Liver (tissue), 9 donors: Measurements from ENCODE around the gene GJE1. TPM values are rescaled to one million over a fixed set of nuclear protein-coding genes. Genes with fewer than 3 reads are reported as not detected.
"Not testable (repeated sequence)": the region's sequence is repeated elsewhere in the genome, so short reads cannot be mapped to it uniquely, and the experiment has no call there.

Source experiments
- DNase-seq: peaks from one replicate; pipeline ENCODE4 v3.0.0-alpha.2; 2017; ENCODE audit warnings: low spot score
- H3K27ac ChIP-seq, 2 donors: one replicate each; pipeline ENCODE4 v1.7.0; 2013; ENCODE audit warnings: inconsistent platforms in 2 of 2, low read length in 2 of 2, control low read depth in 1 of 2, low read depth in 1 of 2, mild to moderate bottlenecking in 1 of 2
- H3K27me3 ChIP-seq, 4 donors: one replicate each; pipeline versions ENCODE4 v1.6.1 to v1.7.0; 2013; ENCODE audit warnings: low read length in 3 of 4, inconsistent platforms in 1 of 4, mild to moderate bottlenecking in 1 of 4, moderate library complexity in 1 of 4; ENCODE audit not compliant: control insufficient read depth in 4 of 4, insufficient read depth in 4 of 4
- H3K36me3 ChIP-seq, 4 donors: one replicate each; pipeline versions ENCODE4 v1.6.1 to v1.7.0; 2013; ENCODE audit warnings: low read length in 3 of 4, mild to moderate bottlenecking in 3 of 4, low read depth in 1 of 4, moderate library complexity in 1 of 4; ENCODE audit not compliant: control insufficient read depth in 4 of 4, insufficient read depth in 3 of 4
- H3K4me1 ChIP-seq, 4 donors: one replicate each; pipeline versions ENCODE4 v1.6.1 to v1.7.0; 2013; ENCODE audit warnings: low read length in 3 of 4, mild to moderate bottlenecking in 3 of 4, moderate library complexity in 1 of 4; ENCODE audit not compliant: control insufficient read depth in 4 of 4, insufficient read depth in 4 of 4
- H3K4me3 ChIP-seq, 3 donors: one replicate each; pipeline versions ENCODE4 v1.6.1 to v1.7.0; 2013; ENCODE audit warnings: low read length in 3 of 3, control low read depth in 1 of 3, low read depth in 1 of 3, mild to moderate bottlenecking in 1 of 3
- H3K9ac ChIP-seq, 2 donors: one replicate each; pipeline ENCODE4 v1.7.0; 2013; ENCODE audit warnings: low read length in 2 of 2, mild to moderate bottlenecking in 2 of 2, moderate library complexity in 2 of 2, control low read depth in 1 of 2, low read depth in 1 of 2
- H3K9me3 ChIP-seq, 4 donors: one replicate each; pipeline versions ENCODE4 v1.6.1 to v1.7.0; 2013; ENCODE audit warnings: low read length in 3 of 4; ENCODE audit not compliant: control insufficient read depth in 4 of 4
- EGR1 ChIP-seq, 2 donors: IDR thresholded peaks; 2 replicates each; pipeline ENCODE4 v1.6.1; 2016 to 2018; ENCODE audit warnings: antibody characterized with exemption in 2 of 2, low read depth in 2 of 2
- GABPA ChIP-seq, 2 donors: IDR thresholded peaks in 1 of 2; conservative IDR thresholded peaks in 1 of 2; 2 replicates each; pipeline ENCODE4 v1.6.1; 2016; ENCODE audit warnings: antibody characterized with exemption in 2 of 2, mild to moderate bottlenecking in 1 of 2, moderate library complexity in 1 of 2
- HNF4A ChIP-seq, 2 donors: conservative IDR thresholded peaks; 2 replicates each; pipeline ENCODE4 v1.6.1; 2016; ENCODE audit warnings: antibody characterized with exemption in 2 of 2, mild to moderate bottlenecking in 2 of 2
- HNF4G ChIP-seq: IDR thresholded peaks from 2 replicates; pipeline ENCODE4 v1.6.1; 2016; ENCODE audit warnings: antibody characterized with exemption
- RAD21 ChIP-seq, 2 donors: IDR thresholded peaks; 2 replicates each; pipeline ENCODE4 v1.6.1; 2016; ENCODE audit warnings: antibody characterized with exemption in 2 of 2, mild to moderate bottlenecking in 2 of 2
- TAF1 ChIP-seq: conservative IDR thresholded peaks from 2 replicates; pipeline ENCODE4 v1.6.1; 2016; ENCODE audit warnings: antibody characterized with exemption, mild to moderate bottlenecking
- YY1 ChIP-seq: IDR thresholded peaks from 2 replicates; pipeline ENCODE4 v1.6.1; 2016; ENCODE audit warnings: antibody characterized with exemption, mild to moderate bottlenecking
- WGBS: extraction: QIAGEN DNeasy Blood & Tissue Kit; methylation state at CpG from one replicate; pipeline ENCODE4 v1.1.7; 2013; 5-methylcytosine and 5-hydroxymethylcytosine counted together
- polyA plus RNA-seq, 2 donors: library from polyadenylated mRNA; stranded (reverse) in 1 of 2; unstranded in 1 of 2; fragments of 200-250 nt in 1 of 2; fragments of >200 nt in 1 of 2; fragmentation: Nextera tagmentation in 1 of 2; extraction: Ambion mirVana in 1 of 2; gene quantifications; one replicate each; pipeline versions ENCODE4 v1.2.1 to v1.2.3, GENCODE V29; 2013 to 2015
- total RNA-seq, 2 donors: library from RNA; depleted of rRNA; stranded (reverse); fragments of >200 nt; gene quantifications; one replicate each; pipeline ENCODE4 v1.2.3, GENCODE V29; 2014
- TF ChIP-seq, protein P1 (sequence below): IDR thresholded peaks from 2 replicates; pipeline ENCODE4 v1.6.1; 2016; ENCODE audit warnings: antibody characterized with exemption, mild to moderate bottlenecking
- TF ChIP-seq, protein P2 (sequence below): fragments of 150-350 bp; IDR thresholded peaks from 2 replicates; pipeline ENCODE4 v1.5.1; 2017; ENCODE audit warnings: improper control_type of control experiment, low read depth, low read length; ENCODE audit not compliant: missing input control
- TF ChIP-seq, protein P3 (sequence below): IDR thresholded peaks from 2 replicates; pipeline ENCODE4 v1.6.1; 2016; ENCODE audit warnings: antibody characterized with exemption
- donor health status: healthy.
- donor health status: healthy.
- donor health status: healthy.
- donor health status: healthy.
- donor health status: healthy.

GJE1 gene
- total and polyA plus RNA-seq, 4 donors = not detected

DNA sequence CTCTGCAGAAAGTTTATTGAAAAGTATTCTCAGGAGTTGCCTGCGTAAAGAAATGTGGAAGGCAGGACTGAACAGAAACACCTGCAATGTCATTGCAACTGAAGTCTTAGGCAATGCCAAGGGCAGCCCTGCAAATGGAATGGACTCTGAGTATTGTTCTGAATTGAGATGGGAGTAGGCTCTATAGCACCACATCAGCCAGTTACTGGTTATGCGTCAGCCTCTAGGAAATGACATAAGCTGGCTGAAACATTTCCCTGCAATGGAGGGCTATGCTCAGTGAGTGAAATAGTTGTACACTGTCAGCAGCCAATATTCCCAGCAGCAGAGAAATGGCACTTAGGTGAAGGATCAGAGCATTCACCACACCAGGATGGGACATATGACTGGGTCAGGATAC lies 13.8 kb upstream of the GJE1 start (continued):
- TF ChIP-seq, protein P1, sequence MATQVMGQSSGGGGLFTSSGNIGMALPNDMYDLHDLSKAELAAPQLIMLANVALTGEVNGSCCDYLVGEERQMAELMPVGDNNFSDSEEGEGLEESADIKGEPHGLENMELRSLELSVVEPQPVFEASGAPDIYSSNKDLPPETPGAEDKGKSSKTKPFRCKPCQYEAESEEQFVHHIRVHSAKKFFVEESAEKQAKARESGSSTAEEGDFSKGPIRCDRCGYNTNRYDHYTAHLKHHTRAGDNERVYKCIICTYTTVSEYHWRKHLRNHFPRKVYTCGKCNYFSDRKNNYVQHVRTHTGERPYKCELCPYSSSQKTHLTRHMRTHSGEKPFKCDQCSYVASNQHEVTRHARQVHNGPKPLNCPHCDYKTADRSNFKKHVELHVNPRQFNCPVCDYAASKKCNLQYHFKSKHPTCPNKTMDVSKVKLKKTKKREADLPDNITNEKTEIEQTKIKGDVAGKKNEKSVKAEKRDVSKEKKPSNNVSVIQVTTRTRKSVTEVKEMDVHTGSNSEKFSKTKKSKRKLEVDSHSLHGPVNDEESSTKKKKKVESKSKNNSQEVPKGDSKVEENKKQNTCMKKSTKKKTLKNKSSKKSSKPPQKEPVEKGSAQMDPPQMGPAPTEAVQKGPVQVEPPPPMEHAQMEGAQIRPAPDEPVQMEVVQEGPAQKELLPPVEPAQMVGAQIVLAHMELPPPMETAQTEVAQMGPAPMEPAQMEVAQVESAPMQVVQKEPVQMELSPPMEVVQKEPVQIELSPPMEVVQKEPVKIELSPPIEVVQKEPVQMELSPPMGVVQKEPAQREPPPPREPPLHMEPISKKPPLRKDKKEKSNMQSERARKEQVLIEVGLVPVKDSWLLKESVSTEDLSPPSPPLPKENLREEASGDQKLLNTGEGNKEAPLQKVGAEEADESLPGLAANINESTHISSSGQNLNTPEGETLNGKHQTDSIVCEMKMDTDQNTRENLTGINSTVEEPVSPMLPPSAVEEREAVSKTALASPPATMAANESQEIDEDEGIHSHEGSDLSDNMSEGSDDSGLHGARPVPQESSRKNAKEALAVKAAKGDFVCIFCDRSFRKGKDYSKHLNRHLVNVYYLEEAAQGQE = no peak
- no peak for TF ChIP-seq GABPA (IDR thresholded peaks at IDR 0.05 in 1 of 2, conservative IDR thresholded peaks at IDR 0.05 in 1 of 2)
- no peak for TF ChIP-seq RAD21 (IDR thresholded peaks at IDR 0.05)

DNA sequence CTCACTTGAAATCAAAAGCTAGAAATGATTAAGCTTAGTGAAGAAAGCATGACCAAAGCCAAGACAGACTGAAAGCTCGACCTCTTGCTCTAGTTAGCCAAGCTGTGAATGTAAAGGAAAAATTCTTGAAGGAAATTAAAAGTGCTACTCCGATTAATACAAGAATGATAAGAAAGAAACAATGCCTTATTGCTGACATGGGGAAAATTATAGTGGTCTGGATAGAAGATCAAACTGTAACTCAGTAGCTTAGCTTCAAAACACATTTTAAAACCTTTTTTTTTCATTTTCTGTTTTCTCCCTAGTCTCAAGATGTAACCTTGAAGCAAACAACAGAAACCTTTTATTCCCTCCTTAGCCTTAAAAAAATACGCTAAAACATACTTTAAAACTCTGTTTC lies 11.4 kb upstream of the GJE1 start:
- no peaks in the 10 kb centered on the region for H3K27me3 ChIP-seq
- no peaks in the 10 kb centered on the region for H3K36me3 ChIP-seq
- DNase-seq = no peak
- H3K9me3 ChIP-seq = no peaks in the 10 kb centered on the region
- H3K4me1 ChIP-seq = no peaks in the 10 kb centered on the region
- no peak overlapping the region for H3K9ac ChIP-seq
- TF ChIP-seq EGR1 (IDR thresholded peaks at IDR 0.05; ENCODE audit: low read depth in 2 of 2) (no peak), GABPA (IDR thresholded peaks at IDR 0.05 in 1 of 2, conservative IDR thresholded peaks at IDR 0.05 in 1 of 2) (no peak)
- H3K4me3 ChIP-seq = no peak overlapping the region
- WGBS = 75% methylated on average over 3 of the region's 3 CpGs
- no peak overlapping the region for H3K27ac ChIP-seq

DNA sequence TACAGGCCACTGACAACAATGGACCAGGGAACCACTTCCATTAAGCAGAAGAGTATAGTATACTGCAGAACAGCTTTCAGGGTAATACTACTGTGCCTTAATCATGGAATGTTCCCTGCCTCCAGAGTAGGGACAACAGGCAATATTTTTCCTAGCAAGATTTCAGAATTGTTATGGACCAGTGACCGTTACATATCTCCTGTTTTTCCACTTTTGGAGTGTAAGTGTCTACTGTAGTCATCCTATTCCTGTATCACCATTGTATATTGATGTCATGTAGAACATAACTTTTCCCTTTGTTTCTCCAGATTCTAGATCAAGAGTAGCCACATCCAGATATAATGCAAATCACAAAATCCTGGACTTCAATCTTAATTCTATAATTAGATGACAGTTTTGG lies 1.9 kb upstream of the GJE1 start:
- H3K4me1 ChIP-seq = no peaks in the 10 kb centered on the region
- WGBS = 89% methylated on average over 1 of the region's 1 CpG
- no peak overlapping the region for H3K4me3 ChIP-seq
- TF ChIP-seq RAD21 (IDR thresholded peaks at IDR 0.05) = no peak
- TF ChIP-seq, protein P2, sequence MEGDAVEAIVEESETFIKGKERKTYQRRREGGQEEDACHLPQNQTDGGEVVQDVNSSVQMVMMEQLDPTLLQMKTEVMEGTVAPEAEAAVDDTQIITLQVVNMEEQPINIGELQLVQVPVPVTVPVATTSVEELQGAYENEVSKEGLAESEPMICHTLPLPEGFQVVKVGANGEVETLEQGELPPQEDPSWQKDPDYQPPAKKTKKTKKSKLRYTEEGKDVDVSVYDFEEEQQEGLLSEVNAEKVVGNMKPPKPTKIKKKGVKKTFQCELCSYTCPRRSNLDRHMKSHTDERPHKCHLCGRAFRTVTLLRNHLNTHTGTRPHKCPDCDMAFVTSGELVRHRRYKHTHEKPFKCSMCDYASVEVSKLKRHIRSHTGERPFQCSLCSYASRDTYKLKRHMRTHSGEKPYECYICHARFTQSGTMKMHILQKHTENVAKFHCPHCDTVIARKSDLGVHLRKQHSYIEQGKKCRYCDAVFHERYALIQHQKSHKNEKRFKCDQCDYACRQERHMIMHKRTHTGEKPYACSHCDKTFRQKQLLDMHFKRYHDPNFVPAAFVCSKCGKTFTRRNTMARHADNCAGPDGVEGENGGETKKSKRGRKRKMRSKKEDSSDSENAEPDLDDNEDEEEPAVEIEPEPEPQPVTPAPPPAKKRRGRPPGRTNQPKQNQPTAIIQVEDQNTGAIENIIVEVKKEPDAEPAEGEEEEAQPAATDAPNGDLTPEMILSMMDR = no peak
- no peak for TF ChIP-seq EGR1 (IDR thresholded peaks at IDR 0.05; ENCODE audit: low read depth in 2 of 2)
- no peak for TF ChIP-seq TAF1
- no peak for TF ChIP-seq HNF4A (conservative IDR thresholded peaks at IDR 0.05)
- DNase-seq = no peak
- no peak overlapping the region for H3K9ac ChIP-seq
- peaks cover 0 to 4% (median 0%) of the 10 kb centered on the region in 4 donors for H3K27me3 ChIP-seq
- no peaks in the 10 kb centered on the region for H3K36me3 ChIP-seq
- H3K9me3 ChIP-seq = peaks cover 0 to 9% (median 2%) of the 10 kb centered on the region in 4 donors
- H3K27ac ChIP-seq = no peak overlapping the region

DNA sequence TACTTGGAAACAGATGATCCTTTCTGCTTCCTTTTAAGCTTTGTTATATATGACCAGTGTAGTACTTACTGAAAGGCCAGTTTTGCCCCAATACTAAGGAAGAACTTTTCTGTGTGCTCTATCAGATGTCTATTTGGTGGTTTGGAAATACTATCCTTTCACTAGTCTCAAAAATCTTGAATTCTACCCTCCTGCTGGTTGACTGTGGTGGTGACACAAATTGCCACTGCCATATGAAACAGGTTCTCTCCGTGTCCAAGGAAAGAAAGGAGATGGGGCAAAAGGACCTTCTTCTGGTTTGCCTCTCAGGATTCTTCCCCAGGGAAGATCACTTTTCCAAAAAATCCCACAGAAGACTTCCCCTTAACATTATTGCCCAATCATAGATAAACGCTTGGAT lies 6.2 kb downstream of the GJE1 start:
- TF ChIP-seq, protein P3, sequence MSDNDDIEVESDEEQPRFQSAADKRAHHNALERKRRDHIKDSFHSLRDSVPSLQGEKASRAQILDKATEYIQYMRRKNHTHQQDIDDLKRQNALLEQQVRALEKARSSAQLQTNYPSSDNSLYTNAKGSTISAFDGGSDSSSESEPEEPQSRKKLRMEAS = no peak
- no peak for TF ChIP-seq YY1
- TF ChIP-seq HNF4G = no peak
- no peak for TF ChIP-seq RAD21 (IDR thresholded peaks at IDR 0.05)
- no peak for DNase-seq
- Histone ChIP-seq H3K9ac (no peak overlapping the region), H3K4me1 (no peaks in the 10 kb centered on the region), H3K27ac (no peak overlapping the region), H3K36me3 (no peaks in the 10 kb centered on the region), H3K27me3 (no peaks in the 10 kb centered on the region), H3K9me3 (no peaks in the 10 kb centered on the region), H3K4me3 (no peak overlapping the region)
- WGBS = 45% methylated on average over 2 of the region's 2 CpGs

DNA sequence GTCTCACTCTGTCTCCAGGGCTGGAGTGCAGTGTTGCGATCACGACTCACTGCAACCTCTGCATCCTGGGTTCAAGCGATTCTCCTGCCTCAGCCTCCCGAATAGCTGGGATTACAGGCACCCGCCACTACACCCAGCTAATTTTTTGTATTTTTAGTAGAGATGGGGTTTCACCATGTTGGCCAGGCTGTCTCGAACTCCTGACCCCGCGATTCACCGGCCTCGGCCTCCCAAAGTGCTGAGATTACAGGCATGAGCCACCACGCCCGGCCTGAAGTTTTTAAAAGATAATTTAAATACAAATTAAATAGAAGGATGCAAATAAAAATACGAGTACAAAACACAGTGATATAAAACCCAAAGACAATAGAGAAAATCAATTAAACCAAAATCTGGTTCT lies 8.8 kb downstream of the GJE1 start:
- H3K4me1 ChIP-seq, H3K27ac ChIP-seq, H3K27me3 ChIP-seq, H3K4me3 ChIP-seq, DNase-seq, H3K9ac ChIP-seq, H3K9me3 ChIP-seq, H3K36me3 ChIP-seq: not testable (repeated sequence)
- WGBS = 89% methylated on average over 13 of the region's 13 CpGs
